Islet of Langerhans (tissue), 1 donor: ENCODE results near the gene BNC2.
"Not testable (repeated sequence)": the region's sequence is repeated elsewhere in the genome, so short reads cannot be mapped to it uniquely, and the experiment has no call there.

ENCODE experiments used
- FAIRE-seq: peaks from one replicate; lab custom pipeline; 2011; peaks lifted over from hg19 to GRCh38; lab: Jason Lieb, UNC

The BNC2 gene, protein sequence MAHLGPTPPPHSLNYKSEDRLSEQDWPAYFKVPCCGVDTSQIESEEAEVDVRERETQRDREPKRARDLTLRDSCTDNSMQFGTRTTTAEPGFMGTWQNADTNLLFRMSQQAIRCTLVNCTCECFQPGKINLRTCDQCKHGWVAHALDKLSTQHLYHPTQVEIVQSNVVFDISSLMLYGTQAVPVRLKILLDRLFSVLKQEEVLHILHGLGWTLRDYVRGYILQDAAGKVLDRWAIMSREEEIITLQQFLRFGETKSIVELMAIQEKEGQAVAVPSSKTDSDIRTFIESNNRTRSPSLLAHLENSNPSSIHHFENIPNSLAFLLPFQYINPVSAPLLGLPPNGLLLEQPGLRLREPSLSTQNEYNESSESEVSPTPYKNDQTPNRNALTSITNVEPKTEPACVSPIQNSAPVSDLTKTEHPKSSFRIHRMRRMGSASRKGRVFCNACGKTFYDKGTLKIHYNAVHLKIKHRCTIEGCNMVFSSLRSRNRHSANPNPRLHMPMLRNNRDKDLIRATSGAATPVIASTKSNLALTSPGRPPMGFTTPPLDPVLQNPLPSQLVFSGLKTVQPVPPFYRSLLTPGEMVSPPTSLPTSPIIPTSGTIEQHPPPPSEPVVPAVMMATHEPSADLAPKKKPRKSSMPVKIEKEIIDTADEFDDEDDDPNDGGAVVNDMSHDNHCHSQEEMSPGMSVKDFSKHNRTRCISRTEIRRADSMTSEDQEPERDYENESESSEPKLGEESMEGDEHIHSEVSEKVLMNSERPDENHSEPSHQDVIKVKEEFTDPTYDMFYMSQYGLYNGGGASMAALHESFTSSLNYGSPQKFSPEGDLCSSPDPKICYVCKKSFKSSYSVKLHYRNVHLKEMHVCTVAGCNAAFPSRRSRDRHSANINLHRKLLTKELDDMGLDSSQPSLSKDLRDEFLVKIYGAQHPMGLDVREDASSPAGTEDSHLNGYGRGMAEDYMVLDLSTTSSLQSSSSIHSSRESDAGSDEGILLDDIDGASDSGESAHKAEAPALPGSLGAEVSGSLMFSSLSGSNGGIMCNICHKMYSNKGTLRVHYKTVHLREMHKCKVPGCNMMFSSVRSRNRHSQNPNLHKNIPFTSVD

DNA sequence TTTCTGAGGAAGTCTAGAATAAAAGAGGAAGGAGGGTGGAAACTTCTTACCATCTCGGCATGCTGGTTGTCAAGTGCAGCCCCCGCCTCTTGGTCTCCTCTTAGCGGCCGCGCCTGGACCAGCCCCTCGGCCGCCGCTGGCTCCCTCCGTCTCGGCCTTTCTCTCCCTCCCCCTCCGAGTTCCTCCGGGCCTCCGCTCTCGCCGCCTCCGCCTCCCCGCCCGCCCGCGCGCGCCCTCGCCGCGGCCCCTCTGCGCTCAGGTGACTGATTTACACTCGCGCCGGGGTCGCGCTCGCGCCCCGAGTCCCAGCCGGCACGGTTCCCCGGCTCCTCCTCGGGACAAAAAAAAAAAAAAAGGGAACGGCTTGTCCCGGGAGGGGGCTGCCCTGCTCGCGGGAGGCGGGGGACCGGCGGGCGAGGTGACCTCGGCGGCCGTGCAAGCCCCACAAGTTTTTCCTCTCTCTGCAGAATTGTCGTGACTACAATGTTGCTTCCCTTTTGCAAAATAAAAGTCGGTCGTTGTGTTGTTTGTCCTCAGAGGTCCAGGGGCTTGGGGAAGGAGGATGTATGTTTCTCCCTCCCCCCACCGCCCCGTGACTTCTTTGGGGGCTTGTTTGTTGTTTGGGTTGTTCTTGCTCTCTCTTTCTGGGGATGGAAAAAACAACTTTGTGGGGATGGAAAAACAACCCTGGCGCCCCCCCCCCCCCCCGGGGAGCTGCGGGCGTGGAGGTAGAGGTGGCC is at the start of gene BNC2:
TSS of gene BNC2 (minus strand) at position 75 of the 740 bp plus-strand sequence. CDS start at position 53, 22 bp downstream.
- no peak for FAIRE-seq

- FAIRE-seq = no peak
These were observed 48.5 kb upstream of the BNC2 start for GRCh38 chr9:16918920-16919319.

- no peak for FAIRE-seq
These were observed 44.8 kb upstream of the BNC2 start for GRCh38 chr9:16915126-16915831.

GRCh38 chr9:16912197-16912596 is 41.7 kb upstream of the BNC2 start:
- FAIRE-seq = no peak

DNA sequence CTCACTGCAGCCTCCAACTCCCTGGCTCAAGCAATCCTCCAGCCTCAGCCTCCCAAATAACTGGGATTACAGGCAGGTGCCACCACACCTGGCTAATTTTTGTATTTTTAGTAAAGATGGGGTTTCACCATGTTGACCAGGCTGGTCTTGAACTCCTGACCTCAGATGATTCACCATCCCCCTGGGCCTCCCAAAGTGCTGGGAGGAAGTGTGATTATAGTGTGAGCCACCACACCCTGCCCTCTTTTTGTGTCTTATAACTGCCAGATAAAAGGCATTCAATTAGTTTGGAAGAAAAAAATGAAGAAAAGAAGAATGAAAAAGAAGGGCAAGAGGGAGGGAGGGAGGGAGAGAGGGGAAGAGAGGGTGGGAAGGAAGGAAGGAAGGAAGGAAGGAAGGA is 37.7 kb upstream of the BNC2 start:
- not testable (repeated sequence) for FAIRE-seq

- no peak for FAIRE-seq
These were observed 34.2 kb upstream of the BNC2 start for GRCh38 chr9:16904655-16905054.

DNA sequence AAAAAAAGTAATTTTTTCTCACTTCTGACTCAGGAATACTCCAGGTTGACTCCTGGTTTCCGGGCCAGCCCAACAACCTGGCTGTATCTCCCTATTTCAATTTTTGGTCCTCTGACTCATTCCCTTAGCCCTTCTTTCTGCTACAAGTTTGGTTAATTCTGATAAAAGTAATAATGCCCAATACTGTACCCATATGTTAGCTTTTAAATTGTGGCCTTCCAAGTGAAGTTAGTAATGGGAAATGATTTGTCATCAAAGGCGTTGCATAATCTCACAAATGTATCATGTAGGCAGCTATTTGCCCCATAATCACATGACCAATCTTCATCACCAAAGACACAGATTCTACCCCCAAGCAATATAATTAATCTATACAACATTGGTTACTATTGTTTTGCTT is 31.1 kb upstream of the BNC2 start:
- no peak for FAIRE-seq

GRCh38 chr9:16899606-16900005 is 29.1 kb upstream of the BNC2 start:
- no peak for FAIRE-seq

DNA sequence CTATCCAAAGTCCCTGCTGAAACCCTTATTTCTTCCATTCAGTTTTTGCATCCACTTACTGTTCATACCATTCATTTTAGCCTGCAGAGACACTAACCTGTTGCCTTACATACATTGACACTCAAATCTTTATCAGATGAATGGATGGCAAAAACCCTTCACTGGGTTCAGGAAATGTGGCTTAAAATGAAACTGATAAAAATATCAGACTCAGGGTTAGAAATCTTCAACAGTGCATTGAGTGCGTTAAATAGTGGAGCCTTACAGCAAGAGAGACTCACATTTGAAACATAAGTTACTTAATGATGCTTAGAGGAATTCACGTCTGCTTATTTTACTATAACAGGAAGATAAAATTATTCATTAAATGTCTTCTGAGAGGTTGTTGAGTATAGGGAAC is 28.0 kb upstream of the BNC2 start:
- FAIRE-seq = no peak

DNA sequence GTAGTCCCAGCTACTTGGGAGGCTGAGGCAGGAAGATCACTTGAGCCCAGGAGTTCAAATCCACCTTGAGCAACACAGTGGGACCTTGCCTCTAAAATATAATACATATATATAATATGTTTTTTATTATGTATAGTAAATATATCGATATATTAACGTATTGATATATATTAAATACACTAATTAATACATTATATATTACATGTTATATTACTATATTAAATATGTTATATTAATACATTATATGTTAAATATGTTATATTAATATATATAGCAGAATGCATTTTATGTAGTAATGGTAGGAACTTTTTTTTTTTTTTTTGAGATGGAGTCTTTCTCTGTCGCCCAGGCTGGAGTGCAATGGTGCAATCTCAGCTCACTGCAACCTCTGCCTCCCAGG is 18.1 kb upstream of the BNC2 start:
- FAIRE-seq = no peak

GRCh38 chr9:16885931-16886330 is 15.5 kb upstream of the BNC2 start:
- no peak for FAIRE-seq

GRCh38 chr9:16884952-16885513 is 14.6 kb upstream of the BNC2 start:
- FAIRE-seq = no peak

DNA sequence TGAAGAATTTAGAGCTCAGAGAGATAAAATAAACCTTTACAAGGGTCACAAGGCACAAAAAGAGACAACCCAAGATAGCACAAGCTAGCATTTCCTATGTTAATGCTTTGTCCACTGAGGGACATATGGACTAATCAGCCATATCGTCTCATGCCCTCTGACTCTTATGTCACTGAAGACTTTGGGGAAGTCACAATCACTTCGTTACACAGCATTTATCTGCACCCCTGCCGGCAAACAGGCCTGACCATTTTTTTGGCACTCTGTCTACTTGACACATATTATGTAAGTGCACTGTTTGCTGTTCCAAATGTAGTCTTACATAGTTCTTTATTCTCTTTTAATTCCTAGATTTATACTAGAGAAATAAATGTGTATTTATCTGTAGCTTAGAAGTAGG is 13.9 kb upstream of the BNC2 start:
- no peak for FAIRE-seq

DNA sequence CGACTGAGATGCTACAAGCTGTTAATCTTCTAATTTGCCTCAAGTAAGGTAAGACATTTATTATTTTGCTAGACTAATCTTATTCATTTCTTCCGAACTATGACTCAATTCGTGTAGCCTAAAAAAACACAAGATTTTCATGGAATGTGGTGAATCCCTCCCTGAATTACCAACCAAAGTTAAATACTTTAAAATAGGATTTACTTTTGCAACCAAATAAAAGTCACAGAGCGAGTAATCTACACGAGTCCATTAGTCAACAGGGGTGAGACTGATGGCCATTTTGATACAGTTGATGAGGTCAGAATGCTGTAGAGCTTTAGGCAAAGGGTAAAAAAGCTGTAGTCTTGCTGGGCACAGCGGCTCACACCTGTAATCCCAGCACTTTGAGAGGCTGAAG is 13.1 kb upstream of the BNC2 start:
- no peak for FAIRE-seq

GRCh38 chr9:16882440-16882839 is 12.0 kb upstream of the BNC2 start:
- FAIRE-seq = not testable (repeated sequence)

GRCh38 chr9:16879416-16879815 is 8.9 kb upstream of the BNC2 start:
- no peak for FAIRE-seq

- no peak for FAIRE-seq
These were observed 6.8 kb upstream of the BNC2 start for GRCh38 chr9:16877256-16877655.

DNA sequence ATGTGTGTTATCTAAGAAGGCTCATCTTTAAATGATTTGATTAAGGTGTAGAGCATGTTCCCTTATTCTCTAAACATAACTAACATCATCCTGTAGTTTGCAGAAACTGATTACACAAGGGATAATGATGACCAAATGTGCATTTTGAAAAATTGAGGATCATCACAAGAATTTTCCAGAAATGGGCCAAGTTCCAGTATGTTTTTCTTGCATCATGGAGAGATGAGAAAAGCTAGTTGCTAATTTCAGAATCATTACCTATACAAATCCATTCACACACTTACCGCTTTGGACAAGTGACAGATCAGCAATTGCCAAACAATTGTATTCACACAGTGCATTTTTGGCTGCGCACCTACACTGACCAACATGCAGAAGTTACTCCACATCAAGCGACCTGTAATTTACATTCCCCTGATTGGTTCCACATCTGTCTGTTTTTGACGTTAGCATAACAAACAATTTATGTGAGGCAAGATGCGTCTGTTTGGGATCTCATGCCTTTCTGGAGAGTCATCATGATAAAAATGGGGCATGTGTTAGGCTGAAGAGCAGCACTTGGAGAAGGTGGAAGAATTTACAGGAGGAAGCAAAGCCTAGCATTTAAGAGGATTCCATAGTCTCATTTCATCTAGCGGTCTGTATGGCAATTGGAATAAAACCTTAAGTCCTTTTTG is 2.8 kb upstream of the BNC2 start:
- FAIRE-seq = no peak

- no peak for FAIRE-seq
These were observed 1.1 kb upstream of the BNC2 start for GRCh38 chr9:16871336-16872151.
